SK-N-SH treated with all-trans-retinoic acid at 6 μM for 48 hours (cell line): ENCODE data around the gene CACNA1B.

Source experiments
- ATAC-seq: fragments of 200-7000 bp; cut with Tn5 transposase; 3 replicates; pipeline ENCODE4 v1.9.1; 2020; ENCODE audit warnings: mild to moderate bottlenecking, moderate library complexity
- ARNTL ChIP-seq: fragments of 450-650 bp; formaldehyde crosslinking; IDR thresholded peaks from 2 replicates; pipeline ENCODE4 v1.5.0; 2020; ENCODE audit warnings: low read depth, mild to moderate bottlenecking, moderate library complexity, borderline replicate concordance
- BACH2 ChIP-seq: fragments of 250-450 bp; sonication (Bioruptor Pico); IDR thresholded peaks from 2 replicates; pipeline ENCODE4 v1.9.0; 2021; ENCODE audit warnings: mild to moderate bottlenecking, borderline replicate concordance
- CSDC2 ChIP-seq: fragments of 250-450 bp; sonication (Bioruptor Pico); IDR thresholded peaks from 2 replicates; pipeline ENCODE4 v1.5.0; 2020; ENCODE audit warnings: mild to moderate bottlenecking, moderate library complexity
- ESRRG ChIP-seq: fragments of 250-450 bp; sonication (Bioruptor Pico); IDR thresholded peaks from 2 replicates; pipeline ENCODE4 v1.6.1; 2021; ENCODE audit warnings: mild to moderate bottlenecking
- ISL1 ChIP-seq: fragments of 250-450 bp; sonication (Bioruptor Pico); IDR thresholded peaks from 2 replicates; pipeline ENCODE4 v2.1.2; 2022; ENCODE audit warnings: mild to moderate bottlenecking, moderate library complexity
- OSR1 ChIP-seq: fragments of 250-450 bp; sonication (Bioruptor Pico); IDR thresholded peaks from 2 replicates; pipeline ENCODE4 v1.8.0; 2022; ENCODE audit warnings: moderate library complexity, mild to moderate bottlenecking, inconsistent platforms
- PATZ1 ChIP-seq: fragments of 250-450 bp; sonication (Bioruptor Pico); IDR thresholded peaks from 2 replicates; pipeline ENCODE4 v1.8.0; 2020; ENCODE audit warnings: mild to moderate bottlenecking, moderate library complexity, borderline replicate concordance
- POU6F1 ChIP-seq: fragments of 250-450 bp; sonication (Bioruptor Pico); IDR thresholded peaks from 2 replicates; pipeline ENCODE4 v1.8.0; 2021; ENCODE audit warnings: low read depth, mild to moderate bottlenecking, moderate library complexity, borderline replicate concordance
- PPARA ChIP-seq: fragments of 250-450 bp; sonication (Bioruptor Pico); IDR thresholded peaks from 2 replicates; pipeline ENCODE4 v1.5.0; 2020; ENCODE audit warnings: mild to moderate bottlenecking, borderline replicate concordance
- RARB ChIP-seq: fragments of 250-450 bp; sonication (Bioruptor Pico); IDR thresholded peaks from 2 replicates; pipeline ENCODE4 v1.8.0; 2021; ENCODE audit warnings: mild to moderate bottlenecking, moderate library complexity
- SNAI2 ChIP-seq: fragments of 250-450 bp; sonication (Bioruptor Pico); IDR thresholded peaks from 2 replicates; pipeline ENCODE4 v1.5.0; 2020; ENCODE audit warnings: mild to moderate bottlenecking, moderate library complexity
- TCF4 ChIP-seq: fragments of 250-450 bp; sonication (Bioruptor Pico); IDR thresholded peaks from 2 replicates; pipeline ENCODE4 v1.8.0; 2021; ENCODE audit warnings: mild to moderate bottlenecking, moderate library complexity, borderline replicate concordance
- TOX ChIP-seq: fragments of 250-450 bp; sonication (Bioruptor Pico); IDR thresholded peaks from 2 replicates; pipeline ENCODE4 v1.8.0; 2021; ENCODE audit warnings: mild to moderate bottlenecking, moderate library complexity, borderline replicate concordance
- TSHZ2 ChIP-seq: fragments of 250-450 bp; sonication (Bioruptor Pico); IDR thresholded peaks from 2 replicates; pipeline ENCODE4 v1.5.0; 2020; ENCODE audit warnings: mild to moderate bottlenecking, moderate library complexity
- ZC3H10 ChIP-seq: fragments of 250-450 bp; sonication (Bioruptor Pico); IDR thresholded peaks from 2 replicates; pipeline ENCODE4 v1.5.1; 2021; ENCODE audit warnings: mild to moderate bottlenecking, moderate library complexity
- ZFP3 ChIP-seq: fragments of 250-450 bp; sonication (Bioruptor Pico); IDR thresholded peaks from 2 replicates; pipeline ENCODE4 v1.5.0; 2020; ENCODE audit warnings: mild to moderate bottlenecking, moderate library complexity
- ZFP30 ChIP-seq: fragments of 450-650 bp; formaldehyde crosslinking; IDR thresholded peaks from 2 replicates; pipeline ENCODE4 v1.5.0; 2022; ENCODE audit warnings: mild to moderate bottlenecking, moderate library complexity
- ZNF565 ChIP-seq: fragments of 450-650 bp; formaldehyde crosslinking; conservative IDR thresholded peaks from 2 replicates; pipeline ENCODE4 v1.5.0; 2020; ENCODE audit warnings: low read depth, mild to moderate bottlenecking, moderate library complexity
- ZNF70 ChIP-seq: fragments of 450-650 bp; formaldehyde crosslinking; IDR thresholded peaks from 2 replicates; pipeline ENCODE4 v1.5.0; 2020; ENCODE audit warnings: mild to moderate bottlenecking, moderate library complexity
- ZNF8 ChIP-seq: fragments of 450-650 bp; formaldehyde crosslinking; IDR thresholded peaks from 2 replicates; pipeline ENCODE4 v1.5.0; 2020; ENCODE audit warnings: mild to moderate bottlenecking, moderate library complexity
- TF ChIP-seq, protein P1 (sequence below): fragments of 250-450 bp; sonication (Bioruptor Pico); IDR thresholded peaks from 2 replicates; pipeline ENCODE4 v1.5.1; 2021; ENCODE audit warnings: mild to moderate bottlenecking, moderate library complexity

The CACNA1B gene

DNA sequence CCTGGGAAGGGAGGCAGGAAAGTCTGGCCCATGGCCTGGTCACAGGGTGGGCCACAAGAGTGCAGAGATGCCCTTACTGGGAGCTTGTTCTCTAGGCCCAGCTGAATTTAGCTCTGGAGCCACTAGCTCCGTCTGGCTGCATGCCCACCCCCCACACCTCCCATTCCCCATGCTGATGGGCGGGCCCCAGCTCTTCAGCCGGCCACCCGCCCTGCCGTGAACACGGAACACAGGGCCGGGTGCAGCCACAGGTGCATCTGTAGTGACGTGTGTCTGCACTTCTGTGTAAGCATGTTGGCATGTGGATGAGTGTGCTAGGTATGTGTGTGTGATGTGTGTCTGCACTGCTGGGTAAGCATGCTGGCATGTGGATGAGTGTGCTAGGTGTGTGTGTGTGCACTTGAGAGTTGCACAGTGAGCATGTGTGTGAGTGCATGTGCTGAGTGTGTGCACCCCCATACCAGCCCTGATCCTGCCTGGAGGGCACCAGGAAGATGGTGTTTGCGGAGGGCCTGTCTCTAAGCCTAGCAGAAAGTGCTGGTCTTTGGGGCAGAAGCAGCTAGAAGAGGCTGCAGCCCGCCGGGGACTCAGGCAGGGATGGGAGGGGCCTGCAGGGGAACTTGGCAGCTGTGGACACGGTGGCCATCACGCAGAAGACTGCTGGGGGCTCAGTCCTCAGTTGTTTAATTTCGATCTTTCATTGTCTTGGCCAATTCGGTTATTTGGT is 136.4 kb downstream of the CACNA1B start:
- no peak for ATAC-seq
- no peak for TF ChIP-seq CSDC2 (CRISPR knock-in tag)
- no peak for TF ChIP-seq ESRRG
- no peak for TF ChIP-seq ISL1 (CRISPR knock-in tag)
- TF ChIP-seq ZNF8 = no peak
- TF ChIP-seq, all 23 proteins: peak for 0

DNA sequence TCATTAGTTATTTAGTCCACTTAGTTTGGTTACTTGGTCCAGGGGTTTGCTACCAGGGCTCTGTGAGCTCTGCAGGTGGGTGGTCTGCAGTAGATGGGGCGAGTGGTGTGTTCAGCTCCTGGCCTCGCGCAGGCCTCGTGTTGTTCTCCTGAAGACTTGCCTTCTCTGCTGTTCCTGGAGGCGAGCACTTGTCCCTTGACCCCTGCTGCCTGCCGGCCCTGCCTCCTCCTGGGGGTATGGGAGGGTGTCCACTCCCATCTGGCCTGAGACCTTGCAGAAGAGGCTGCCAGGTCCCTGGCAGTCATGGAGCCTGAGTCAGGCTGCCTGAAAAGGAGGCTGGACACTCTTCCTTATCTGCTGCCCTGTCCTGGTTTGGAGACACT is 137.0 kb downstream of the CACNA1B start:
- TF ChIP-seq PATZ1 (CRISPR knock-in tag) (no peak), TOX (CRISPR knock-in tag) (no peak), TSHZ2 (CRISPR knock-in tag) (no peak), ZNF70 (CRISPR knock-in tag) (no peak), ESRRG (no peak), RARB (CRISPR knock-in tag) (no peak), TCF4 (CRISPR knock-in tag) (no peak), CSDC2 (CRISPR knock-in tag) (no peak)
- TF ChIP-seq, protein P1, sequence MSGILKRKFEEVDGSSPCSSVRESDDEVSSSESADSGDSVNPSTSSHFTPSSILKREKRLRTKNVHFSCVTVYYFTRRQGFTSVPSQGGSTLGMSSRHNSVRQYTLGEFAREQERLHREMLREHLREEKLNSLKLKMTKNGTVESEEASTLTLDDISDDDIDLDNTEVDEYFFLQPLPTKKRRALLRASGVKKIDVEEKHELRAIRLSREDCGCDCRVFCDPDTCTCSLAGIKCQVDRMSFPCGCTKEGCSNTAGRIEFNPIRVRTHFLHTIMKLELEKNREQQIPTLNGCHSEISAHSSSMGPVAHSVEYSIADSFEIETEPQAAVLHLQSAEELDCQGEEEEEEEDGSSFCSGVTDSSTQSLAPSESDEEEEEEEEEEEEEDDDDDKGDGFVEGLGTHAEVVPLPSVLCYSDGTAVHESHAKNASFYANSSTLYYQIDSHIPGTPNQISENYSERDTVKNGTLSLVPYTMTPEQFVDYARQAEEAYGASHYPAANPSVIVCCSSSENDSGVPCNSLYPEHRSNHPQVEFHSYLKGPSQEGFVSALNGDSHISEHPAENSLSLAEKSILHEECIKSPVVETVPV (CRISPR knock-in tag) = no peak
- TF ChIP-seq, all 23 proteins: peak for 0
- no peak for ATAC-seq

DNA sequence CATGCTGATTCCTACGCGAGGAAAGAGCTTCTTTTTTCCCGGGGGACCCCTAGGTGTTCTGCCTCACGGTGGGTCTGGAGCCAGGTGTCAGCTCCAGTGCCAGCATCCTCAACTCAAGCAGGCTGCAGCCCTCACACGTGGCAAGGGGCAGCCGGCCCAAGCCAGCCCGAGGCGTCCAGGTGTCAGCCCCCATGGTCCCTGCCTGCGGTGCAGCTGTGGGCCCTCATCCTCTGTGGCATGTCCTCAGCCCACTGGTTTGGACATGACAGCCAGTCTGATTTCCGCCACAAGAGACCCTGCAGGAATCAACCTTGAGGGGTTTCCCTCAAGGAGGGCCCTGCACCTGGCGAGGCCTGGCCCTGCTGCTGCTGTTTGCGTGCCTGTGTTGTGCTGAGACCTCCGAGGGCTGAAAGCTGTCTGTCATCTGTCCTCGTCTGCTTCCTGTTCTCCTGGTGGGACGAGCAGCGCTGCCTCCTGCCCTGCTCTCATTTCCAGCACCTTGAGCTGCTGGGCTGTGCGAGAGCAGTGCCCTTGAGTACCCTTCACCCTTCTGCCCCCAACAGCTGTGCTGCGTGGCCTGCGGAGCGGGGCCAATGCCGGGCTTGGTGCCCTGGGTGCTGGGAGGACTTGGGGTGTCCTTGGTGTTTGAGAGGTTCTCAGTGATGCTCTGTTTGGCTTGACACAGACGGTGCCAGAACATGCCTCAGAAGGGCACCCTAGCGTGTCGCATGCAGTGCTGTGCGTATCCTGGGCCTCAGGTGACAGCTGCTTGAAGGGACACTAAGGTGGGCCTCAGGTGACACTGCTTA is 137.6 kb downstream of the CACNA1B start:
- TF ChIP-seq TOX (CRISPR knock-in tag) (no peak), ZNF8 (no peak), PPARA (no peak), TCF4 (CRISPR knock-in tag) (no peak), ZFP30 (CRISPR knock-in tag) (no peak), ZNF565 (CRISPR knock-in tag) (no peak), OSR1 (CRISPR knock-in tag) (no peak), TSHZ2 (CRISPR knock-in tag) (no peak), ZFP3 (CRISPR knock-in tag) (no peak), ARNTL (CRISPR knock-in tag) (no peak), ISL1 (CRISPR knock-in tag) (no peak), PATZ1 (CRISPR knock-in tag) (no peak), ZNF70 (CRISPR knock-in tag) (no peak), ZC3H10 (no peak), POU6F1 (no peak), SNAI2 (CRISPR knock-in tag) (no peak), BACH2 (CRISPR knock-in tag) (no peak), ESRRG (no peak)
- TF ChIP-seq, protein P1 (CRISPR knock-in tag) = no peak
- no peak for ATAC-seq
